HCT116 (cell line): ENCODE results near the gene PCDHB4.
"Not testable (repeated sequence)": the region's sequence is repeated elsewhere in the genome, so short reads cannot be mapped to it uniquely, and the experiment has no call there.

Experiments
- CEBPB ChIP-seq: IDR thresholded peaks from 2 replicates; pipeline ENCODE4 v1.6.1; 2012; ENCODE audit warnings: low read depth
- EZH2 ChIP-seq: fragments of 200-600 bp; sonication (generic); IDR thresholded peaks from 2 replicates; pipeline ENCODE4 v1.6.1; 2017; ENCODE audit warnings: antibody characterized with exemption, mixed run types
- EZH2phosphoT487 ChIP-seq: fragments of 200-600 bp; IDR thresholded peaks from 2 replicates; pipeline ENCODE4 v1.6.1; 2018; ENCODE audit warnings: antibody characterized with exemption, borderline replicate concordance
- JUND ChIP-seq: IDR thresholded peaks from 2 replicates; pipeline ENCODE4 v1.6.1; 2012
- POLR2AphosphoS5 ChIP-seq: IDR thresholded peaks from 2 replicates; pipeline ENCODE4 v1.6.1; 2011; ENCODE audit warnings: mild to moderate bottlenecking, low read depth, low read length, moderate library complexity
- RAD21 ChIP-seq: IDR thresholded peaks from 2 replicates; pipeline ENCODE4 v1.6.1; 2012; ENCODE audit warnings: low read depth, mild to moderate bottlenecking
- YY1 ChIP-seq: IDR thresholded peaks from 2 replicates; pipeline ENCODE4 v1.6.1; 2011; ENCODE audit warnings: low read length, low read depth, moderate library complexity, mild to moderate bottlenecking; ENCODE audit not compliant: insufficient replicate concordance; ENCODE audit errors: extremely low read depth
- TF ChIP-seq, protein P1 (sequence below), 3 experiments: fragments of 200-600 bp in 1 of 3; sonication (generic) in 1 of 3; IDR thresholded peaks in 2 of 3; conservative IDR thresholded peaks in 1 of 3; 2 replicates each; pipeline ENCODE4 v1.5.1; 2012 to 2017; ENCODE audit warnings: low read depth in 2 of 3, low read length in 2 of 3, antibody characterized with exemption in 1 of 3, borderline replicate concordance in 1 of 3, control low read depth in 1 of 3, mild to moderate bottlenecking in 1 of 3, mixed read lengths in 1 of 3, mixed run types in 1 of 3, moderate library complexity in 1 of 3; ENCODE audit not compliant: insufficient read depth in 1 of 3
- TF ChIP-seq, protein P2 (sequence below): IDR thresholded peaks from 2 replicates; pipeline ENCODE4 v1.6.1; 2012; ENCODE audit warnings: low read depth
- TF ChIP-seq, protein P3 (sequence below): IDR thresholded peaks from 2 replicates; pipeline ENCODE4 v1.6.1; 2012

DNA sequence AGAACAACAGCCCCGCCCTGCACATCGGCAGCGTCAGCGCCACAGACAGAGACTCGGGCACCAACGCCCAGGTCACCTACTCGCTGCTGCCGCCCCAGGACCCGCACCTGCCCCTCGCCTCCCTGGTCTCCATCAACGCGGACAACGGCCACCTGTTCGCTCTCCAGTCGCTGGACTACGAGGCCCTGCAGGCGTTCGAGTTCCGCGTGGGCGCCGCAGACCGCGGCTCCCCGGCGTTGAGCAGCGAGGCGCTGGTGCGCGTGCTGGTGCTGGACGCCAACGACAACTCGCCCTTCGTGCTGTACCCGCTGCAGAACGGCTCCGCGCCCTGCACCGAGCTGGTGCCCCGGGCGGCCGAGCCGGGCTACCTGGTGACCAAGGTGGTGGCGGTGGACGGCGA, 25.4 kb upstream of the PCDHB4 start:
- TF ChIP-seq, protein P1, sequence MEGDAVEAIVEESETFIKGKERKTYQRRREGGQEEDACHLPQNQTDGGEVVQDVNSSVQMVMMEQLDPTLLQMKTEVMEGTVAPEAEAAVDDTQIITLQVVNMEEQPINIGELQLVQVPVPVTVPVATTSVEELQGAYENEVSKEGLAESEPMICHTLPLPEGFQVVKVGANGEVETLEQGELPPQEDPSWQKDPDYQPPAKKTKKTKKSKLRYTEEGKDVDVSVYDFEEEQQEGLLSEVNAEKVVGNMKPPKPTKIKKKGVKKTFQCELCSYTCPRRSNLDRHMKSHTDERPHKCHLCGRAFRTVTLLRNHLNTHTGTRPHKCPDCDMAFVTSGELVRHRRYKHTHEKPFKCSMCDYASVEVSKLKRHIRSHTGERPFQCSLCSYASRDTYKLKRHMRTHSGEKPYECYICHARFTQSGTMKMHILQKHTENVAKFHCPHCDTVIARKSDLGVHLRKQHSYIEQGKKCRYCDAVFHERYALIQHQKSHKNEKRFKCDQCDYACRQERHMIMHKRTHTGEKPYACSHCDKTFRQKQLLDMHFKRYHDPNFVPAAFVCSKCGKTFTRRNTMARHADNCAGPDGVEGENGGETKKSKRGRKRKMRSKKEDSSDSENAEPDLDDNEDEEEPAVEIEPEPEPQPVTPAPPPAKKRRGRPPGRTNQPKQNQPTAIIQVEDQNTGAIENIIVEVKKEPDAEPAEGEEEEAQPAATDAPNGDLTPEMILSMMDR (IDR thresholded peaks at IDR 0.05 in 2 of 3, conservative IDR thresholded peaks at IDR 0.05 in 1 of 3; ENCODE audit: borderline replicate concordance in 1 of 3, insufficient read depth in 1 of 3, low read depth in 2 of 3, low read length in 2 of 3), result not testable (repeated sequence)
- TF ChIP-seq, protein P2, sequence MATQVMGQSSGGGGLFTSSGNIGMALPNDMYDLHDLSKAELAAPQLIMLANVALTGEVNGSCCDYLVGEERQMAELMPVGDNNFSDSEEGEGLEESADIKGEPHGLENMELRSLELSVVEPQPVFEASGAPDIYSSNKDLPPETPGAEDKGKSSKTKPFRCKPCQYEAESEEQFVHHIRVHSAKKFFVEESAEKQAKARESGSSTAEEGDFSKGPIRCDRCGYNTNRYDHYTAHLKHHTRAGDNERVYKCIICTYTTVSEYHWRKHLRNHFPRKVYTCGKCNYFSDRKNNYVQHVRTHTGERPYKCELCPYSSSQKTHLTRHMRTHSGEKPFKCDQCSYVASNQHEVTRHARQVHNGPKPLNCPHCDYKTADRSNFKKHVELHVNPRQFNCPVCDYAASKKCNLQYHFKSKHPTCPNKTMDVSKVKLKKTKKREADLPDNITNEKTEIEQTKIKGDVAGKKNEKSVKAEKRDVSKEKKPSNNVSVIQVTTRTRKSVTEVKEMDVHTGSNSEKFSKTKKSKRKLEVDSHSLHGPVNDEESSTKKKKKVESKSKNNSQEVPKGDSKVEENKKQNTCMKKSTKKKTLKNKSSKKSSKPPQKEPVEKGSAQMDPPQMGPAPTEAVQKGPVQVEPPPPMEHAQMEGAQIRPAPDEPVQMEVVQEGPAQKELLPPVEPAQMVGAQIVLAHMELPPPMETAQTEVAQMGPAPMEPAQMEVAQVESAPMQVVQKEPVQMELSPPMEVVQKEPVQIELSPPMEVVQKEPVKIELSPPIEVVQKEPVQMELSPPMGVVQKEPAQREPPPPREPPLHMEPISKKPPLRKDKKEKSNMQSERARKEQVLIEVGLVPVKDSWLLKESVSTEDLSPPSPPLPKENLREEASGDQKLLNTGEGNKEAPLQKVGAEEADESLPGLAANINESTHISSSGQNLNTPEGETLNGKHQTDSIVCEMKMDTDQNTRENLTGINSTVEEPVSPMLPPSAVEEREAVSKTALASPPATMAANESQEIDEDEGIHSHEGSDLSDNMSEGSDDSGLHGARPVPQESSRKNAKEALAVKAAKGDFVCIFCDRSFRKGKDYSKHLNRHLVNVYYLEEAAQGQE, result not testable (repeated sequence)
- not testable (repeated sequence) for TF ChIP-seq YY1, EZH2, RAD21, POLR2AphosphoS5, JUND, EZH2phosphoT487, CEBPB
- TF ChIP-seq, protein P3, sequence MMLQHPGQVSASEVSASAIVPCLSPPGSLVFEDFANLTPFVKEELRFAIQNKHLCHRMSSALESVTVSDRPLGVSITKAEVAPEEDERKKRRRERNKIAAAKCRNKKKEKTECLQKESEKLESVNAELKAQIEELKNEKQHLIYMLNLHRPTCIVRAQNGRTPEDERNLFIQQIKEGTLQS, result not testable (repeated sequence)
